ENCODE results near the gene KLRC1. TPM values are rescaled to one million over a fixed set of nuclear protein-coding genes. Genes with fewer than 3 reads are reported as not detected.

The KLRC1 gene
- total and polyA plus RNA-seq, 10 of the 15 experiments (the other 5 are each of a cell fraction or from before 2014, with no cell fraction given): 0.04 to 0.60 (median 0.23) TPM; not detected in 1

DNA sequence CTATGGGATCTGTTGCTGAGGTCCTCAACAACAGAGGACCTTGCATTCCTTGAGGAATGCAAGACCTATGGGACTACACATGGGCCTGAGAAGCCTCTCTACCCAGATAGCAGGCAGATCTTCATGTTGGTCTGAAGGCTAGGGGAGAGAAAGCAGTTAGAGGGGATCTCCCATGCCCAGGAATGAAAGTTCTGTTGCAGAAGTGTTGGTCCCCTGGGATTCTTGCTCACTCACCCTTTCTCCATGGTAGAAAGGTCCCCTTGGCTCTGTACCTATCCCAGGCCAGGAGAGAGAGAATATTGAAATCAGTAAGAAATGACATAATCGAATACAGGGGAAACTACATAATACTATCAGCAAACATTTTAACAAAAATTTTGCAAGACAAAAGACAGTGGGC, 16.5 kb upstream of the KLRC1 start:
- 5% methylated on average over 1 of the region's 1 CpG for WGBS (ENCODE audit: insufficient coverage, insufficient replicate concordance, low lambda C conversion rate, missing lambda C conversion rate)
- ChIA-PET SMC1A (ENCODE audit: uncharacterized antibody, unreplicated experiment) (no interaction called here), POLR2A (no interaction called here), RAD21 (ENCODE audit: unreplicated experiment) (no interaction called here), CTCF (no interaction called here)
- DNase-seq (ENCODE audit: low read depth, low spot score) (no peak), ATAC-seq (peak; percentile 50), FAIRE-seq (no peak)
- Histone ChIP-seq H3K4me1 (ENCODE audit: control insufficient read depth, insufficient read depth, low read length) (no peaks in the 10 kb centered on the region), H3K36me3 (ENCODE audit: control insufficient read depth in 2 of 2, insufficient read depth in 2 of 2, low read length in 1 of 2) (no peaks in the 10 kb centered on the region), H3K4me3 (no peak overlapping the region), H3K9me3 (replicated peaks; ENCODE audit: control insufficient read depth, insufficient read depth, low read length) (no peaks in the 10 kb centered on the region; the same call in 2 of the 3 replicates), H3K79me2 (ENCODE audit: control insufficient read depth, insufficient read depth, low read length) (no peaks in the 10 kb centered on the region), H3K4me2 (ENCODE audit: control insufficient read depth, insufficient read depth) (no peak overlapping the region), H3K27me3 (replicated peaks in 1 of 2; ENCODE audit: control insufficient read depth in 2 of 2, insufficient read depth in 2 of 2, low read length in 1 of 2) (no peaks in the 10 kb centered on the region), H3K9ac (ENCODE audit: control insufficient read depth, insufficient read depth, low read length) (no peak overlapping the region), H4K20me1 (ENCODE audit: control insufficient read depth, insufficient read depth) (no peaks in the 10 kb centered on the region), H2AFZ (ENCODE audit: control insufficient read depth, low read depth, low read length) (no peak overlapping the region), H3K27ac (ENCODE audit: control insufficient read depth, insufficient read depth) (no peak overlapping the region)
- in situ Hi-C loops (cut with MboI) (no loop called here), intact Hi-C loops (cut with micrococcal nuclease; ENCODE audit: unreplicated experiment) (no loop called here)
- TF ChIP-seq ZNF217 (IDR thresholded peaks at IDR 0.05) (no peak), ZNF384 (IDR thresholded peaks at IDR 0.05; ENCODE audit: borderline replicate concordance, low read depth, low read length) (no peak), MEF2B (IDR thresholded peaks at IDR 0.05; ENCODE audit: partially characterized antibody, poor library complexity, severe bottlenecking) (peak; percentile 58), RBBP5 (conservative IDR thresholded peaks at IDR 0.05) (no peak), NFXL1 (IDR thresholded peaks at IDR 0.05; ENCODE audit: borderline replicate concordance) (no peak), IKZF2 (IDR thresholded peaks at IDR 0.05) (peak in 1 of 2 experiments; percentile 19; a peak in 1 of 4 replicates), SMAD5 (IDR thresholded peaks at IDR 0.05; ENCODE audit: low read depth) (no peak), RB1 (IDR thresholded peaks at IDR 0.05; ENCODE audit: borderline replicate concordance) (no peak), MEF2A (IDR thresholded peaks at IDR 0.05; ENCODE audit: insufficient read depth, low read depth, low read length) (no peak), EED (IDR thresholded peaks at IDR 0.05; ENCODE audit: low read depth) (no peak), YY1 (IDR thresholded peaks at IDR 0.05; ENCODE audit: low read depth, low read length) (no peak), STAT3 (IDR thresholded peaks at IDR 0.05; ENCODE audit: low read depth, low read length) (no peak), SMC3 (IDR thresholded peaks at IDR 0.05; ENCODE audit: borderline replicate concordance, low read length) (no peak)
- TF ChIP-seq, protein P1, sequence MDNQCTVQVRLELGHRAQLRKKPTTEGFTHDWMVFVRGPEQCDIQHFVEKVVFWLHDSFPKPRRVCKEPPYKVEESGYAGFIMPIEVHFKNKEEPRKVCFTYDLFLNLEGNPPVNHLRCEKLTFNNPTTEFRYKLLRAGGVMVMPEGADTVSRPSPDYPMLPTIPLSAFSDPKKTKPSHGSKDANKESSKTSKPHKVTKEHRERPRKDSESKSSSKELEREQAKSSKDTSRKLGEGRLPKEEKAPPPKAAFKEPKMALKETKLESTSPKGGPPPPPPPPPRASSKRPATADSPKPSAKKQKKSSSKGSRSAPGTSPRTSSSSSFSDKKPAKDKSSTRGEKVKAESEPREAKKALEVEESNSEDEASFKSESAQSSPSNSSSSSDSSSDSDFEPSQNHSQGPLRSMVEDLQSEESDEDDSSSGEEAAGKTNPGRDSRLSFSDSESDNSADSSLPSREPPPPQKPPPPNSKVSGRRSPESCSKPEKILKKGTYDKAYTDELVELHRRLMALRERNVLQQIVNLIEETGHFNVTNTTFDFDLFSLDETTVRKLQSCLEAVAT (IDR thresholded peaks at IDR 0.05): no peak
- TF ChIP-seq, protein P2, sequence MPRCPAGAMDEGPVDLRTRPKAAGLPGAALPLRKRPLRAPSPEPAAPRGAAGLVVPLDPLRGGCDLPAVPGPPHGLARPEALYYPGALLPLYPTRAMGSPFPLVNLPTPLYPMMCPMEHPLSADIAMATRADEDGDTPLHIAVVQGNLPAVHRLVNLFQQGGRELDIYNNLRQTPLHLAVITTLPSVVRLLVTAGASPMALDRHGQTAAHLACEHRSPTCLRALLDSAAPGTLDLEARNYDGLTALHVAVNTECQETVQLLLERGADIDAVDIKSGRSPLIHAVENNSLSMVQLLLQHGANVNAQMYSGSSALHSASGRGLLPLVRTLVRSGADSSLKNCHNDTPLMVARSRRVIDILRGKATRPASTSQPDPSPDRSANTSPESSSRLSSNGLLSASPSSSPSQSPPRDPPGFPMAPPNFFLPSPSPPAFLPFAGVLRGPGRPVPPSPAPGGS (IDR thresholded peaks at IDR 0.05; ENCODE audit: borderline replicate concordance, insufficient read depth, low read depth, low read length, poor library complexity, severe bottlenecking): no peak
- no TSS peak for BruUV-seq (replicated peaks)
